GM18507 (cell line): ENCODE results near the gene MAPK8IP2.

Experiments used
- DNase-seq: peaks from one replicate; pipeline ENCODE4 v3.0.0; 2011; ENCODE audit warnings: low read depth; ENCODE audit not compliant: insufficient read length; ENCODE audit errors: extremely low spot score
- FAIRE-seq: peaks from 2 replicates; lab custom pipeline; 2011; peaks lifted over from hg19 to GRCh38; lab: Jason Lieb, UNC

MAPK8IP2 gene

GRCh38 chr22:50660306-50660705 lies 59.7 kb downstream of the MAPK8IP2 start:
- FAIRE-seq = no peak
- DNase-seq = no peak
